Stimulated activated CD8-positive, alpha-beta memory T cell treated with anti-CD3 and anti-CD28 coated beads, Interleukin-7, amount 100 ng/mL, for 4 hours (primary cell): Measurements from ENCODE around the gene ABHD16B.

ENCODE experiments used
- DNase-seq, 2 donors: peaks; one replicate each; pipeline ENCODE4 v3.0.0-alpha.2; 2020; ENCODE audit warnings: low read depth in 2 of 2

Gene ABHD16B

GRCh38 chr20:63861365-63861934, at the start of gene ABHD16B:
TSS of gene ABHD16B (plus strand) at chr20:63861498. CDS start at chr20:63861541, 43 bp downstream.
- DNase-seq, result no peak

DNA sequence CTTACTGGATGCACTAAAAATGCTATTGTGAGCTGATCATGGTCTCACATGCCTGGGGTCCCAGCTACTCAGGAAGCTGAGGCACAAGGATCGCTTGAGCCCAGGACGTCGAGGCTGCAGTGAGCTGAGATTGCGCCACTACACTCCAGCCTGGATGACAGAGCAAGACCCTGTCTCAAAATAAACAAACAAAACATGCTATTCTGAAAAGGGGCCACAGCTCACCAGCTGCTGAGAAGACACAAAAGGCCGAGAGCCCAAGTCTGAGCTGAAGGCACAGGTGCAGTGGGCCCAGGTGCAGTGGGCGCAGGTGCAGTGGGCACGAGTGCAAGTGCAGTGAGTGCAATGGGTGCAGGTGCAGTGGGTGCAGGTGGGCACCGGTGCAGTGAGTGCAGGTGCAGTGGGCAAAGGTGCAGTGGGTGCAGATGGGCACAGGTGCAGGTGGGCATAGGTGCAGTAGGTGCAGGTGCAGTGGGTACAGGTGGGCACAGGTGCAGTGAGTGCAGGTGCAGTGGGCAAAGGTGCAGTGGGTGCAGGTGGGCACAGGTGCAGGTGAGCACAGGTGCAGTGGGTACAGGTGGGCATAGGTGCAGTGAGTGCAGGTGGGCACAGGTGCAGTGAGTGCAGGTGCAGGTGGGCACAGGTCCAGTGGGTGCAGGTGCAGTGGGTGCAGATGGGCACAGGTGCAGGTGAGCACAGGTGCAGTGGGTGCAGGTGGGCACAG, 46.2 kb upstream of the ABHD16B start:
- DNase-seq, result no peak

GRCh38 chr20:63815615-63816253, 45.6 kb upstream of the ABHD16B start:
- no peak for DNase-seq

- no peak for DNase-seq
These were observed 41.9 kb upstream of the ABHD16B start for GRCh38 chr20:63819224-63819921.

DNA sequence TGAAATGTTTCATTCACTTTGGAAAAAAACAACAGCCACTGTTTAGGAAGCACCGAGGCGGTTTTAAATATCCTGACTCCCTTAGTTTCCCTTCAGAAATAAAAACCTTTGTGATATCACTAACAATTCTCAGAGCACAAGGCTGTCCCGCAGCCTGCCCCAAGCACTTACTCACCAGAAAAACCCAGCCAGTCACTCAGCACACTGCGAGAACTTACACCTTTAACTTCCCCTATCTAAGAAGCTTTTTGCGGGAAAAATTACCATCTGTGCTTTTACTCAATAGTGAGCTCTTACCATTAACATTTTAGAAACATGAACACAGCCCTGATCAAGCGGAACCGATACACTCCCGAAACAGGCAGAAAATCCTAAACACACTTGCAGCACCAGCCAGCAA, 39.5 kb upstream of the ABHD16B start:
- no peak for DNase-seq

DNA sequence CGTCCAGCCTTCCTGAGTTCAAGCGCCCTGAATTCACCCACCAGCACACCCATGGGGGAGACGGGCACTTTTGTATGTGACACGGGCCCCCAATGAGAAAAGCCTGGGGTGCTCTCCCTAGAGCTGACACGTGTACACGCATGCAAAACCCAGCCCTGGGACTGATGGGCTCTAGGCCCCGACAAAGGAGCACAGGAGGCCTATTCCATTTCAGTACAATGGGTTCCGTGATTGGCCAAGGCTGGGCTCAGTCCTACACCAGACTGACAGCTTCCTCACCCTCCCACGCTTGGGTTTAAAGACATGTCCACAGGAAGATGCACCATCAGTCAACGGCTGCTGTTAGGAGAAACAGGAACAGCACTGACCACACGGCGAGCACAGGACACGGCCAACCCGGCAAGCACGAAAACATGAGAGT, 39.0 kb upstream of the ABHD16B start:
- no peak for DNase-seq

DNA sequence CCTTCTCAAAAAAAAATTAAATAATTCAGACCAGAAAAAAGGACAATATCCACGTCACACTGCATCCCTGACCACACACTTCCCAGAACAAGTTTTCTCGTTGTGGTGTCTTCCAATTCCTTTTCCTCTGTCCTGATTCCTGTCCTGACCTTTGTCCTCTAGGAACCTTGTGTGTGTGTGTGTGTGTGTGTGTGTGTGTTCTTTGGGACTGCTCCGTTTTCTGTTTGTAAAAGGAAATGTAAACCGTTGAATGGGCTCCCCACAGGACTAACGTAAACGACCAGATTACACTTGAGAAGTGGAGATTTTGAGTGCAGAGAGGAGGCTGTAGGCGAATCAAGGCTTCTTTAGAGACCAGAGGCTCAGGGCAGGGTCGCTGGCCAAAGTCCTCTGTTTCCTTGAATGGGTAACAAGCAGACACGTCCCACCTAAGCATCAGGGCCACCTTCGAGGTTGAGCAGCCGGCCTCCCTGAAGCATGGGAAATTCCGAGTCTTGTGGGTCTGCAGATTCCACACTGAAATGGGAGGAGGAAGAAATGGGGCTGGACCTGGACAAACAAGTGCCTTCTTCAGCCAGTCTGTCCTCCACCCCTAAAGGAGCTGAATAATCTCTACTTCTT, 37.5 kb upstream of the ABHD16B start:
- no peak for DNase-seq

- DNase-seq, result no peak
These were observed 35.8 kb upstream of the ABHD16B start for GRCh38 chr20:63825331-63826118.

DNA sequence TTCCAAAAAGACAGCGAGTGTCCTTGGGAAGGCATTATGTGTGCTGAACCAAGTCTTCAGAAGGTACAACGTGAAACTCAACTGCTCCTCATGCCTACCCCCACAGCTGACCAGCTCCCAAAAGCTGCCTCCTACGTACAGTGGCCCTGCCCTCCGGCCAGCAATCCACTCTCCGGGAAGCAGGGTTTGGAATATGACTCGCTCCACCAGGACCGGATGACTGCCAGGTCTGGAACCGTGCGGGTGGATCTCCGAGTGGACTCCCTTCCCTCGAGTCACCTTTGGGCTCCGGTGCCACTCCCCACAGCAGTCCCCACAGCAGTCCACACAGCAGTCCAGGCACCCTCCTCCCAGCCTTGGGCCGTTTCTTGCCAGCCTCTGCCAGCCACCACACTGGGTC, 34.5 kb upstream of the ABHD16B start:
- no peak for DNase-seq

- DNase-seq, result no peak
These were observed 33.2 kb upstream of the ABHD16B start for GRCh38 chr20:63828124-63828523.

GRCh38 chr20:63828545-63828944, 32.8 kb upstream of the ABHD16B start:
- DNase-seq, result no peak

GRCh38 chr20:63828951-63829350, 32.3 kb upstream of the ABHD16B start:
- DNase-seq, result no peak

GRCh38 chr20:63829603-63829944, 31.7 kb upstream of the ABHD16B start:
- no peak for DNase-seq

GRCh38 chr20:63829945-63830835, 31.1 kb upstream of the ABHD16B start:
- peak in 1 of 2 donors; percentile 28 for DNase-seq

GRCh38 chr20:63830841-63831588, 30.3 kb upstream of the ABHD16B start, which contains the start of gene ZBTB46:
TSS of gene ZBTB46 (minus strand) at chr20:63831264. CDS start at chr20:63790757, 40,507 bp downstream.
- DNase-seq, result peak in 1 of 2 donors; percentile 12

DNA sequence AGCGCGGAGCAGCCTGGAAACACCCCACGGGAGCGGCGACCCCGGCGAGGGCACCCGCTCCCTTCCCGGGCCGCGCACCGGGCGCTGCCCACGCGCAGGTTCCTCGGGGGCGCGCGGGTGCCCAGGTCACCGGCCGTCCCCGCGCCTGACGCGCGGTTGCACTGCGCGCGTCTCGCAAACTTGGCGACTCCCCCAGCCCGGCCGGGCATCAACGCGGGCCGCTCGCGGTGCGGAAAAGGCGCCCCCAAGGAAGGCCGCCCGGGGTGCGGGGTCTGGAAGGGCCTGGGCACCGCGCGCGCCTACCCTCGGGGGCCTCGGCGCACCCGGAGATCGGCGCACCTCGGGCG, 29.7 kb upstream of the ABHD16B start:
- DNase-seq, result no peak

- DNase-seq, result no peak
These were observed 29.2 kb upstream of the ABHD16B start for GRCh38 chr20:63831993-63832686.

DNA sequence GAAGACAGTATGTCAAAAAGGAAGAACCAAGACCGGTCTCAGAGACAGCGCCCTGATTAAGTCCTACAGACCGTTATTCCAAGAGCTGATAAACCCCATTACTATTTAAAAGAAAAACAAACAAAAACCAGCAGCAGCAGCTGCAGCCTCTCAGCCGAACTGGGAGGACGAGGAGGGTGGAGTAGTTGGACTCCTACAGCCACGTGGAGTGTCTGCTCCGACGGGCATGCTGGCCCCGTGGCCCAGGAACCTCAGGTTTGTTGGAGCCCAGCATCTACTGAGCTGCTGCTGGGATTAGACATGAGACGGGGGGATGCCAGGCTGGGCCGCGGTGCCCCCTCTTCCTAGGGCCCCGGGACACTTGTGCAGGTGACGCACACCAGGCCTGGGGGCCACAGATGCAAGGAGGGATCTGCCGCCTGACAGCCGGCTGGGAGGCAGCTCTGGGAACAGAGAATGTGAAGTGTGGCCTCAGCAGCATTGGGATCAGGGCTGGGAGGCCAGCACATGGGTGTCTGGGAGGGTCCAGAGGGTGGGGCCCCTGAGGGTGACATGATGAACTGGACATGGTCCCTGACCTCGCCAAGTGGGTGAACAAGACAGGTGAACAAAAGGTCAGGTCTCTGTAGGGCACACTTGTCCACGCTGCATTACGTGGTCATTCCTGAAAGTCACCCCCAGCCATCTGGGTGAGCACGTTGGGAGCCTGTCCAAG, 27.4 kb upstream of the ABHD16B start:
- no peak for DNase-seq
